PC-3 (cell line): ENCODE data around the gene PSMD13. TPM values are rescaled to one million over a fixed set of nuclear protein-coding genes. Genes with fewer than 3 reads are reported as not detected.

Experiments used
- ATAC-seq: fragments of 200-7000 bp; cut with Tn5 transposase; 2 replicates; pipeline ENCODE4 v1.9.1; 2020; ENCODE audit warnings: mild to moderate bottlenecking, moderate library complexity
- BruUV-seq: library from RNA; stranded (reverse); fragments of 400-500 nt; replicated peaks from 2 replicates; lab custom pipeline; 2021; lab: Mats Ljungman, UMichigan
- CTCF ChIA-PET: fragments of 300-600 bp; sonication (Branson Sonifier 250); formaldehyde crosslinking; loops from one replicate; lab custom pipeline; 2022; ENCODE audit warnings: antibody characterized with exemption; lab: Charles Lee
- POLR2A ChIA-PET: fragments of 300-600 bp; sonication (Branson Sonifier 250); formaldehyde crosslinking; loops from one replicate; lab custom pipeline; 2022; ENCODE audit warnings: antibody characterized with exemption; ENCODE audit not compliant: unreplicated experiment; lab: Charles Lee
- DNase-seq: peaks from one replicate; pipeline ENCODE4 v3.0.0-alpha.2; 2015
- H2AFZ ChIP-seq: fragments of 300-600 bp; sonication (generic); 2 replicates; pipeline ENCODE4 v1.6.0; 2016; ENCODE audit warnings: antibody characterized with exemption, low read length
- H3F3A ChIP-seq: fragments of 300-600 bp; sonication (generic); one replicate; pipeline ENCODE4 v1.6.0; 2017; ENCODE audit warnings: antibody characterized with exemption, low read length, control low read depth, mild to moderate bottlenecking; ENCODE audit not compliant: unreplicated experiment
- H3K27ac ChIP-seq: fragments of 300-600 bp; sonication (generic); 2 replicates; pipeline ENCODE4 v1.5.1; 2016; ENCODE audit warnings: mild to moderate bottlenecking, low read length
- H3K27me3 ChIP-seq: fragments of 300-600 bp; sonication (generic); 2 replicates; pipeline ENCODE4 v1.6.1; 2016; ENCODE audit warnings: low read length, mixed read lengths
- H3K36me3 ChIP-seq: fragments of 300-600 bp; sonication (generic); 2 replicates; pipeline ENCODE4 v1.6.1; 2016; ENCODE audit warnings: low read depth, mixed run types, low read length, mixed read lengths
- H3K4me1 ChIP-seq: fragments of 300-600 bp; sonication (generic); 2 replicates; pipeline ENCODE4 v1.5.1; 2016; ENCODE audit warnings: low read length; ENCODE audit not compliant: insufficient read depth
- H3K4me2 ChIP-seq: fragments of 300-600 bp; sonication (generic); 2 replicates; pipeline ENCODE4 v1.6.0; 2016; ENCODE audit warnings: low read length
- H3K4me3 ChIP-seq: fragments of 300-600 bp; sonication (generic); 2 replicates; pipeline ENCODE4 v1.5.1; 2016; ENCODE audit warnings: mild to moderate bottlenecking, low read length, mixed read lengths
- H3K79me2 ChIP-seq: fragments of 300-600 bp; sonication (generic); 2 replicates; pipeline ENCODE4 v1.6.1; 2017; ENCODE audit warnings: low read length, mixed read lengths
- H3K9ac ChIP-seq: fragments of 300-600 bp; sonication (generic); 2 replicates; pipeline ENCODE4 v1.6.0; 2016; ENCODE audit warnings: mild to moderate bottlenecking, low read length
- H3K9me2 ChIP-seq: fragments of 300-600 bp; sonication (generic); replicated peaks from 2 replicates; pipeline ENCODE4 v1.6.1; 2016; ENCODE audit warnings: mixed run types, low read length, mixed read lengths
- H3K9me3 ChIP-seq: fragments of 300-600 bp; sonication (generic); 2 replicates; pipeline ENCODE4 v1.6.1; 2016; ENCODE audit warnings: low read length, mixed read lengths
- H4K20me1 ChIP-seq: fragments of 300-600 bp; sonication (generic); 2 replicates; pipeline ENCODE4 v1.6.1; 2016; ENCODE audit warnings: low read length, mixed read lengths
- CTCF ChIP-seq: fragments of 300-600 bp; sonication (generic); conservative IDR thresholded peaks from 2 replicates; pipeline ENCODE4 v1.5.1; 2017; ENCODE audit warnings: antibody characterized with exemption, low read depth, mild to moderate bottlenecking, low read length
- EZH2 ChIP-seq: fragments of 300-600 bp; sonication (generic); IDR thresholded peaks from one replicate; pipeline ENCODE4 v1.6.1; 2017; ENCODE audit warnings: antibody characterized with exemption, mild to moderate bottlenecking, low read length; ENCODE audit not compliant: unreplicated experiment
- EZH2phosphoT487 ChIP-seq: fragments of 300-600 bp; sonication (generic); IDR thresholded peaks from 2 replicates; pipeline ENCODE4 v1.6.1; 2018; ENCODE audit warnings: mild to moderate bottlenecking, antibody characterized with exemption, low read length, borderline replicate concordance
- intact Hi-C: fragments of 100-400 bp; cut with micrococcal nuclease; formaldehyde crosslinking; loops from 2 replicates; pipeline ENCODE4 v1.9.0; 2023
- total RNA-seq: library from RNA; depleted of rRNA; stranded (reverse); fragments of >200 nt; gene quantifications from 2 replicates; pipeline ENCODE4 v1.2.3, GENCODE V29; 2014

Gene PSMD13
- total RNA-seq, 1 experiment from 2014 or later: 255 TPM

GRCh38 chr11:280706-281485 is 44.1 kb downstream of the PSMD13 start:
- Histone ChIP-seq H3K9ac (no peak overlapping the region), H3K4me2 (no peak overlapping the region), H3K4me1 (no peaks in the 10 kb centered on the region), H3F3A (no peaks in the 10 kb centered on the region), H3K4me3 (no peak overlapping the region), H3K27ac (no peak overlapping the region), H3K79me2 (no peaks in the 10 kb centered on the region), H3K9me2 (no peaks in the 10 kb centered on the region), H4K20me1 (no peaks in the 10 kb centered on the region), H3K36me3 (no peaks in the 10 kb centered on the region), H3K27me3 (peaks cover 22% of the 10 kb centered on the region), H3K9me3 (no peaks in the 10 kb centered on the region), H2AFZ (no peak overlapping the region)
- POLR2A ChIA-PET: no interaction called here
- no peak for ATAC-seq
- intact Hi-C loops: no loop called here
- TF ChIP-seq EZH2phosphoT487 (no peak), CTCF (no peak), EZH2 (no peak)
- no peak for DNase-seq
- CTCF ChIA-PET: no interaction called here
- BruUV-seq: no TSS peak

- H3K9me2 ChIP-seq: no peaks in the 10 kb centered on the region
- H3K9ac ChIP-seq: no peak overlapping the region
- peaks cover 22% of the 10 kb centered on the region for H3K27me3 ChIP-seq
- no peaks in the 10 kb centered on the region for H3K36me3 ChIP-seq
- H3K79me2 ChIP-seq: no peaks in the 10 kb centered on the region
- H3F3A ChIP-seq: no peaks in the 10 kb centered on the region
- intact Hi-C loops: no loop called here
- ATAC-seq: no peak
- H3K4me3 ChIP-seq: no peak overlapping the region
- no peaks in the 10 kb centered on the region for H4K20me1 ChIP-seq
- no peak overlapping the region for H3K4me2 ChIP-seq
- H2AFZ ChIP-seq: no peak overlapping the region
- H3K27ac ChIP-seq: no peak overlapping the region
- no peaks in the 10 kb centered on the region for H3K9me3 ChIP-seq
- POLR2A ChIA-PET: no interaction called here
- no peaks in the 10 kb centered on the region for H3K4me1 ChIP-seq
- no peak for DNase-seq
- TF ChIP-seq CTCF (no peak), EZH2phosphoT487 (no peak), EZH2 (no peak)
- BruUV-seq: no TSS peak
- CTCF ChIA-PET: no interaction called here
Observed at GRCh38 chr11:281486-282161, 44.8 kb downstream of the PSMD13 start.

DNA sequence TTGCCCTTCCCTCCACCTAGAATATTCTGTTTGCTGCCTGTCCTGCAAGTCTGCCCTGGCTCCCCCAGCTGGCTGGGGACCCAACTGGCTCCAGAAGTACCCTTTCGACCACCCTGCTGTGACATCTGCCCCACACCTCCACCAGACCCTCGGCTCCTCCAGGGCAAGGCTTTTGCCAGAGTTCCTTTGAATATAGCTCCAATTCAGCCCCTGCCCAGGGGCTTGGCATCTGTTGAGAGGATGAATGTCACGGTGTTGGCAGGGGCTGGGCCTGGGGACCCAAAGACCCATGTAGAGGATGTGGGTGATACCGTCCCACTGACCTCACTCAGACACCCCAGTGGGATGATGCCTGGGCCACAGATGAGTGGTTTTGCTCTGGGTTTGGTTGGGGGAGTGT is 45.4 kb downstream of the PSMD13 start:
- DNase-seq: no peak
- no peak for ATAC-seq
- Histone ChIP-seq H3K36me3 (no peaks in the 10 kb centered on the region), H3K9me3 (no peaks in the 10 kb centered on the region), H3K4me2 (no peak overlapping the region), H3K4me1 (no peaks in the 10 kb centered on the region), H3K9ac (no peak overlapping the region), H3K4me3 (no peak overlapping the region), H3K79me2 (no peaks in the 10 kb centered on the region), H3F3A (no peaks in the 10 kb centered on the region), H4K20me1 (no peaks in the 10 kb centered on the region), H2AFZ (no peak overlapping the region), H3K27me3 (peaks cover 22% of the 10 kb centered on the region), H3K27ac (no peak overlapping the region), H3K9me2 (no peaks in the 10 kb centered on the region)
- ChIA-PET CTCF (no interaction called here), POLR2A (interaction anchor here (0.6 kb wide), 1 partner anchor 124 kb away, joined by 3 read pairs; no protein-coding TSS in a partner anchor)
- TF ChIP-seq CTCF (no peak), EZH2phosphoT487 (no peak), EZH2 (no peak)
- intact Hi-C loops: no loop called here
- no TSS peak for BruUV-seq
